Activated B cell treated with CpG ODN at 0.5 μM for 24 hours (primary cell): ENCODE data around the gene INPP4A. TPM values are rescaled to one million over a fixed set of nuclear protein-coding genes. Genes with fewer than 3 reads are reported as not detected.

ENCODE experiments used
- ATAC-seq: fragments of 200-7000 bp; cut with Tn5 transposase; one replicate; pipeline ENCODE4 v1.10.0; 2021; ENCODE audit warnings: low read depth, mild to moderate bottlenecking, moderate library complexity
- CTCF ChIA-PET: fragments of 350-600 bp; sonication (Branson Sonifier 250); formaldehyde crosslinking; loops from one replicate; lab custom pipeline; 2021; ENCODE audit warnings: antibody characterized with exemption; lab: Charles Lee
- POLR2A ChIA-PET: fragments of 350-600 bp; sonication (Branson Sonifier 250); formaldehyde crosslinking; loops from one replicate; lab custom pipeline; 2021; ENCODE audit warnings: antibody characterized with exemption; lab: Charles Lee
- DNase-seq: peaks from one replicate; pipeline ENCODE4 v3.0.0; 2022
- H3K27ac Mint-ChIP-seq: one replicate; pipeline ENCODE4 v1.8.0; 2020; ENCODE audit warnings: mixed read lengths
- H3K27me3 Mint-ChIP-seq: one replicate; pipeline ENCODE4 v1.8.0; 2021; ENCODE audit warnings: mixed read lengths
- H3K36me3 Mint-ChIP-seq: one replicate; pipeline ENCODE4 v1.8.0; 2021; ENCODE audit warnings: low read depth, mixed read lengths
- H3K4me1 Mint-ChIP-seq: one replicate; pipeline ENCODE4 v1.8.0; 2021; ENCODE audit warnings: mixed read lengths
- H3K4me3 Mint-ChIP-seq: one replicate; pipeline ENCODE4 v1.8.0; 2020; ENCODE audit warnings: mild to moderate bottlenecking, mixed read lengths
- H3K9me3 Mint-ChIP-seq: one replicate; pipeline ENCODE4 v1.8.0; 2020; ENCODE audit warnings: mixed read lengths
- CTCF ChIP-seq: fragments of 200-600 bp; IDR thresholded peaks from one replicate; pipeline ENCODE4 v1.8.0; 2022; ENCODE audit warnings: antibody characterized with exemption, mild to moderate bottlenecking
- intact Hi-C: fragments of 100-400 bp; cut with micrococcal nuclease; formaldehyde crosslinking; loops from one replicate; pipeline ENCODE4 v1.15.1; 2024
- total RNA-seq: library from RNA; stranded (reverse); gene quantifications from 2 replicates; pipeline ENCODE4 v1.2.3, GENCODE V29; 2022

The INPP4A gene
- total RNA-seq, 1 donor from 2014 or later, result 26.6 TPM

GRCh38 chr2:98601532-98602132, 157.0 kb downstream of the INPP4A start:
- no peaks in the 10 kb centered on the region for H3K9me3 Mint-ChIP-seq
- TF ChIP-seq CTCF, result no peak
- DNase-seq (no peak), ATAC-seq (peak; percentile 65)
- peaks cover 22% of the 10 kb centered on the region for H3K4me1 Mint-ChIP-seq
- intact Hi-C loops, result loop anchor here (1.0 kb wide), 1 partner anchor 188 kb away; no protein-coding TSS in a partner anchor
- ChIA-PET POLR2A (no interaction called here), CTCF (interaction anchor here (5.0 kb wide), 1 partner anchor 188 kb away, joined by 29 read pairs; no protein-coding TSS in a partner anchor)
- H3K36me3 Mint-ChIP-seq, result peaks cover 70% of the 10 kb centered on the region
- no peaks in the 10 kb centered on the region for H3K27me3 Mint-ChIP-seq
- H3K27ac Mint-ChIP-seq, result no peak overlapping the region
- no peak overlapping the region for H3K4me3 Mint-ChIP-seq

- POLR2A ChIA-PET, result no interaction called here
Measured at GRCh38 chr2:98604547-98604946, 159.9 kb downstream of the INPP4A start.

GRCh38 chr2:98605076-98605475, 160.4 kb downstream of the INPP4A start:
- intact Hi-C loops, result no loop called here
- DNase-seq, result no peak
- Mint-ChIP-seq H3K9me3 (no peaks in the 10 kb centered on the region), H3K27me3 (no peaks in the 10 kb centered on the region), H3K4me1 (peaks cover 44% of the 10 kb centered on the region), H3K4me3 (no peak overlapping the region), H3K36me3 (peaks cover 56% of the 10 kb centered on the region), H3K27ac (peak overlapping the region; percentile 46)
- no peak for TF ChIP-seq CTCF
- ChIA-PET POLR2A (no interaction called here), CTCF (interaction anchor here (5.0 kb wide), 1 partner anchor 192 kb away, joined by 29 read pairs; no protein-coding TSS in a partner anchor)
- no peak for ATAC-seq

More at GRCh38 chr2:98604547-98604946, 159.9 kb downstream of the INPP4A start:
- Mint-ChIP-seq H3K27ac (peak overlapping the region; percentile 25), H3K36me3 (peaks cover 57% of the 10 kb centered on the region), H3K4me1 (peaks cover 38% of the 10 kb centered on the region), H3K4me3 (no peak overlapping the region), H3K27me3 (no peaks in the 10 kb centered on the region), H3K9me3 (no peaks in the 10 kb centered on the region)
- DNase-seq (no peak), ATAC-seq (no peak)
- no peak for TF ChIP-seq CTCF
- intact Hi-C loops, result no loop called here
- CTCF ChIA-PET, result interaction anchor here (5.0 kb wide), 1 partner anchor 191 kb away, joined by 29 read pairs; no protein-coding TSS in a partner anchor

- Mint-ChIP-seq H3K27me3 (no peaks in the 10 kb centered on the region), H3K4me1 (peaks cover 55% of the 10 kb centered on the region), H3K27ac (no peak overlapping the region), H3K9me3 (no peaks in the 10 kb centered on the region), H3K36me3 (peaks cover 59% of the 10 kb centered on the region), H3K4me3 (peak overlapping the region; percentile 17)
- DNase-seq, result no peak
- ChIA-PET POLR2A (no interaction called here), CTCF (no interaction called here)
- TF ChIP-seq CTCF, result no peak
- no peak for ATAC-seq
- intact Hi-C loops, result no loop called here
Measured at GRCh38 chr2:98606431-98606830, 161.8 kb downstream of the INPP4A start.

- Mint-ChIP-seq H3K27ac (peak overlapping the region; percentile 86), H3K4me3 (peak overlapping the region; percentile 93), H3K27me3 (no peaks in the 10 kb centered on the region), H3K4me1 (peaks cover 55% of the 10 kb centered on the region), H3K36me3 (peaks cover 58% of the 10 kb centered on the region), H3K9me3 (no peaks in the 10 kb centered on the region)
- ChIA-PET CTCF (no interaction called here), POLR2A (no interaction called here)
- no peak for TF ChIP-seq CTCF
- no peak for DNase-seq
- ATAC-seq, result no peak
- intact Hi-C loops, result no loop called here
Measured at GRCh38 chr2:98607104-98607503, 162.4 kb downstream of the INPP4A start.
